Ishikawa (cell line): Measurements from ENCODE around the gene OR2V1.

Source experiments
- CEBPB ChIP-seq: IDR thresholded peaks from 2 replicates; pipeline ENCODE4 v1.6.1; 2012
- CREB1 ChIP-seq: IDR thresholded peaks from 2 replicates; pipeline ENCODE4 v1.6.1; 2012; ENCODE audit warnings: low read depth
- EP300 ChIP-seq: IDR thresholded peaks from 2 replicates; pipeline ENCODE4 v1.6.1; 2012; ENCODE audit warnings: borderline replicate concordance
- FOXM1 ChIP-seq: IDR thresholded peaks from 2 replicates; pipeline ENCODE4 v1.6.1; 2012; ENCODE audit warnings: low read depth, borderline replicate concordance
- NFIC ChIP-seq: IDR thresholded peaks from 2 replicates; pipeline ENCODE4 v1.6.1; 2012
- RAD21 ChIP-seq: IDR thresholded peaks from 2 replicates; pipeline ENCODE4 v1.6.1; 2012; ENCODE audit warnings: low read depth
- TAF1 ChIP-seq: IDR thresholded peaks from 2 replicates; pipeline ENCODE4 v1.6.1; 2012; ENCODE audit warnings: low read depth, mild to moderate bottlenecking
- TCF12 ChIP-seq: IDR thresholded peaks from 2 replicates; pipeline ENCODE4 v1.6.1; 2012; ENCODE audit warnings: low read depth
- TEAD4 ChIP-seq: IDR thresholded peaks from 2 replicates; pipeline ENCODE4 v1.6.1; 2012
- YY1 ChIP-seq: IDR thresholded peaks from 2 replicates; pipeline ENCODE4 v1.6.1; 2012; ENCODE audit warnings: low read depth
- ZBTB7A ChIP-seq: IDR thresholded peaks from 2 replicates; pipeline ENCODE4 v1.6.1; 2012; ENCODE audit warnings: low read depth
- TF ChIP-seq, protein P1 (sequence below): IDR thresholded peaks from 2 replicates; pipeline ENCODE4 v1.6.1; 2012; ENCODE audit warnings: low read depth, mild to moderate bottlenecking
- TF ChIP-seq, protein P2 (sequence below): IDR thresholded peaks from 2 replicates; pipeline ENCODE4 v1.6.1; 2012
- TF ChIP-seq, protein P3 (sequence below): IDR thresholded peaks from 2 replicates; pipeline ENCODE4 v1.6.1; 2012

OR2V1 gene

DNA sequence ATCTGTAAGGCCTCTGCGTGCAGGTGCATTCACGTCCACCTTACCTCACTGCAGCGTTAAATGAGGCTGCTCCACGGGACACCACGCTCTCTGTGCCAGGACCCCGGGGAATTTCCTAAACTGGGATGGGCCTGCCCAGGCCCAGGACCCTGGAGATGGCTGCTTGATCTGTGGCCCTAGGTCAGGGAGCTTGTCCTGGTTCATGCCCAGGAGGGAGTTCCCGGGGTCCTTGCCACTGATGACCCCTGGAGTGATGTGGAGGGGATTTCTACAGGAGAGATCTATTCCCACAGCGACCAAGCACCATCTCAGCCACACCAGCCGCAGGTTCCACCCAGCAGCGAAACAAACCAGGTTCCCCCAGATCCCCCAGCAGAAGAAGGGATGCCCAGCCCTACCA lies 3.5 kb downstream of the OR2V1 start:
- no peak for TF ChIP-seq NFIC
- TF ChIP-seq RAD21: no peak
- no peak for TF ChIP-seq FOXM1
- TF ChIP-seq, protein P1, sequence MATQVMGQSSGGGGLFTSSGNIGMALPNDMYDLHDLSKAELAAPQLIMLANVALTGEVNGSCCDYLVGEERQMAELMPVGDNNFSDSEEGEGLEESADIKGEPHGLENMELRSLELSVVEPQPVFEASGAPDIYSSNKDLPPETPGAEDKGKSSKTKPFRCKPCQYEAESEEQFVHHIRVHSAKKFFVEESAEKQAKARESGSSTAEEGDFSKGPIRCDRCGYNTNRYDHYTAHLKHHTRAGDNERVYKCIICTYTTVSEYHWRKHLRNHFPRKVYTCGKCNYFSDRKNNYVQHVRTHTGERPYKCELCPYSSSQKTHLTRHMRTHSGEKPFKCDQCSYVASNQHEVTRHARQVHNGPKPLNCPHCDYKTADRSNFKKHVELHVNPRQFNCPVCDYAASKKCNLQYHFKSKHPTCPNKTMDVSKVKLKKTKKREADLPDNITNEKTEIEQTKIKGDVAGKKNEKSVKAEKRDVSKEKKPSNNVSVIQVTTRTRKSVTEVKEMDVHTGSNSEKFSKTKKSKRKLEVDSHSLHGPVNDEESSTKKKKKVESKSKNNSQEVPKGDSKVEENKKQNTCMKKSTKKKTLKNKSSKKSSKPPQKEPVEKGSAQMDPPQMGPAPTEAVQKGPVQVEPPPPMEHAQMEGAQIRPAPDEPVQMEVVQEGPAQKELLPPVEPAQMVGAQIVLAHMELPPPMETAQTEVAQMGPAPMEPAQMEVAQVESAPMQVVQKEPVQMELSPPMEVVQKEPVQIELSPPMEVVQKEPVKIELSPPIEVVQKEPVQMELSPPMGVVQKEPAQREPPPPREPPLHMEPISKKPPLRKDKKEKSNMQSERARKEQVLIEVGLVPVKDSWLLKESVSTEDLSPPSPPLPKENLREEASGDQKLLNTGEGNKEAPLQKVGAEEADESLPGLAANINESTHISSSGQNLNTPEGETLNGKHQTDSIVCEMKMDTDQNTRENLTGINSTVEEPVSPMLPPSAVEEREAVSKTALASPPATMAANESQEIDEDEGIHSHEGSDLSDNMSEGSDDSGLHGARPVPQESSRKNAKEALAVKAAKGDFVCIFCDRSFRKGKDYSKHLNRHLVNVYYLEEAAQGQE: no peak

DNA sequence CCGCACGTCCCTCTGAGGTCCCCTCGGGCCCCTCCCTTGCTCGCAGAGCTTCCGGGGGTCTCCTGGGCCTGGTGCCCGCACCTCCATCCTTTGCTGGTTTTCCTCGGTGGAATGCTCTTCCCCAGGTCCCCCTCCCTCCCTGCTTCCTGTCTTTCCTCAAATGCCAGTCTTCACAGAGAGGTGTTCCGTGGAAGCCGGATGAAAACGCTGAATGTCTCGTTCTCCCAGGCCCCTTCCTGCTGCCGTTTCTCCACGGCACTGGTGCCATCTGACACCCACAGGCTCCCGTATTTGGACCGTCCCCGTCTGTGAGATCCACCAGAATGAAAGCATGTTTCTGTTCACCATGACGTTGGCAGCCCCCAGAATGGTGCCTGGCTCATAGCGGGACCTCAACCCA lies 4.1 kb downstream of the OR2V1 start:
- TF ChIP-seq, protein P2, sequence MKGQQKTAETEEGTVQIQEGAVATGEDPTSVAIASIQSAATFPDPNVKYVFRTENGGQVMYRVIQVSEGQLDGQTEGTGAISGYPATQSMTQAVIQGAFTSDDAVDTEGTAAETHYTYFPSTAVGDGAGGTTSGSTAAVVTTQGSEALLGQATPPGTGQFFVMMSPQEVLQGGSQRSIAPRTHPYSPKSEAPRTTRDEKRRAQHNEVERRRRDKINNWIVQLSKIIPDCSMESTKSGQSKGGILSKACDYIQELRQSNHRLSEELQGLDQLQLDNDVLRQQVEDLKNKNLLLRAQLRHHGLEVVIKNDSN: no peak
- no peak for TF ChIP-seq EP300
- no peak for TF ChIP-seq FOXM1
- no peak for TF ChIP-seq ZBTB7A
- TF ChIP-seq, protein P3, sequence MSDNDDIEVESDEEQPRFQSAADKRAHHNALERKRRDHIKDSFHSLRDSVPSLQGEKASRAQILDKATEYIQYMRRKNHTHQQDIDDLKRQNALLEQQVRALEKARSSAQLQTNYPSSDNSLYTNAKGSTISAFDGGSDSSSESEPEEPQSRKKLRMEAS: no peak
- TF ChIP-seq TEAD4: no peak
- no peak for TF ChIP-seq CEBPB
- TF ChIP-seq NFIC: no peak
- TF ChIP-seq TAF1: no peak
- TF ChIP-seq CREB1: no peak
- TF ChIP-seq YY1: no peak
- TF ChIP-seq RAD21: no peak

DNA sequence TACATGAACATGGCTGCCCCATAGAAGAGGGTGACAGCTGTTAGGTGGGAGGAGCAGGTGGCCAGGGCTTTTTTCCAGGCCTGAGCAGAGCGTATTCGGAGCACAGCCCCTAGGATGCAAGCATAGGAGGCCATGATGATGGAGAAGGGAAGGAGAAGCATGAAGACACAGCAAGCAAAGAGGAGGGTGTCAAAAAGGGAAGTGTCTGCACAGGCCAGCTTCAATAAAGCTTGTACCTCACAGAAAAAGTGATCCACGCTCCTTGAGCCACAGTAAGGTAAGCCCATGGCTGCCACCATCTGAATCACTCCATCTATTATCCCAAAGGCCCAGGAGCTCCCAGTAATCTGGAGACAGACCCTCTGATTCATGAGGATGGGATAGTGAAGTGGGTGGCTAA lies 6.4 kb downstream of the OR2V1 start:
- TF ChIP-seq TAF1 (no peak), CEBPB (no peak), ZBTB7A (no peak), TEAD4 (no peak), NFIC (no peak), TCF12 (no peak), EP300 (no peak), FOXM1 (no peak), YY1 (no peak)
- TF ChIP-seq, protein P3: no peak
- TF ChIP-seq, protein P2: no peak
- TF ChIP-seq, protein P1: no peak

DNA sequence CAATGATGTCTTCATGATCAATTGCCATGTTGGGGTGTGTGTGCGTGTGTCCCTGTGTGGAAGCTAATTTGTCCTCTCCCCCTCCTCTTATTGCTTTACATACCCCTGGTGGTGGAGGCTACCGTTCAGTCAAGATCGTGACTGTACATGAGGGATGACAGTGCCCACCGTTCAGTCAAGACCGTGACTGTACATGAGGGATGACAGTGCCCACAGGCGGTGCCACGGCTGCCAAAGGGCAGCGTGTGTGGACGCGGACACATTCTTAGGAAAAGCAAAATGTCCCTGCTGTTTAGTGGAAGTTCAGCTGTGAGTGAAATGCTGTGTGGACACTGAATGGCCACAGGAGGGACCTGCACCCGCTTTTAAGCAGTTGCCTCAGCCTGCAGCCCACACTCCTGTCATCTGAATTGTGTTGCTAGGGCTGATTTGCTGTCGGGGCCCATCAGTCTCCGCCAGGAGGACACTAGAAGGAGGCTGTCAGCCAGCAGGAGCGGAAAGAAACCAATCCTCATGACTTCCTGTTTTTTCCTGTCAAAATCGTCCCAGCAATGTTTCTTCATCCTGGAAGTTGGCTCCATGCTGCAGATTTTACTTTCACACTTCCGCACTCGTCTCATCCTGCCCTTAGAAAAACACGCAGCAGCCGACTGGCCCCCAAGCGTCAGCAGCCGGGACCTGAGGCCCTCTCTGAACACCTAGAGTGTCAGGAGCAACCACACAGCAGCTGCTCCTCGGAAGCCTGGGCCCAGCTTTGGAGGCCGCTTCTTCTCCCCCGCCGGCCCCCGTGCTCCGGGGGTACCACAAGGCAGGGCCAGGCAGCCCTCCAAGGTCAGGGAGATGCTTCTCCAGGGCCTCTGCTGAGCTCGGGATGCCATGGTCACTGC lies 9.1 kb downstream of the OR2V1 start:
- no peak for TF ChIP-seq EP300
- TF ChIP-seq, protein P3: no peak
- TF ChIP-seq RAD21: no peak
- TF ChIP-seq, protein P1: no peak
- TF ChIP-seq FOXM1: no peak
- no peak for TF ChIP-seq CEBPB
- TF ChIP-seq TAF1: no peak
- TF ChIP-seq TCF12: no peak
